IPS-15b (cell line): ENCODE data around the gene PLA2G10.
"Not testable (repeated sequence)": the region's sequence is repeated elsewhere in the genome, so short reads cannot be mapped to it uniquely, and the experiment has no call there.

Source experiments
- H3K27me3 ChIP-seq: one replicate; pipeline ENCODE4 v1.6.1; 2013; ENCODE audit warnings: low read length; ENCODE audit not compliant: control insufficient read depth, insufficient read depth
- H3K36me3 ChIP-seq: one replicate; pipeline ENCODE4 v1.6.1; 2013; ENCODE audit warnings: low read length; ENCODE audit not compliant: control insufficient read depth, insufficient read depth
- H3K4me1 ChIP-seq: one replicate; pipeline ENCODE4 v1.6.1; 2013; ENCODE audit warnings: mild to moderate bottlenecking, low read length; ENCODE audit not compliant: control insufficient read depth, insufficient read depth
- H3K4me3 ChIP-seq: one replicate; pipeline ENCODE4 v1.5.1; 2013; ENCODE audit warnings: low read depth, low read length
- H3K9ac ChIP-seq: one replicate; pipeline ENCODE4 v1.6.1; 2013; ENCODE audit warnings: low read depth, mild to moderate bottlenecking, low read length
- H3K9me3 ChIP-seq: one replicate; pipeline ENCODE4 v1.6.1; 2013; ENCODE audit warnings: mild to moderate bottlenecking, low read length; ENCODE audit not compliant: control insufficient read depth, insufficient read depth

The PLA2G10 gene, protein sequence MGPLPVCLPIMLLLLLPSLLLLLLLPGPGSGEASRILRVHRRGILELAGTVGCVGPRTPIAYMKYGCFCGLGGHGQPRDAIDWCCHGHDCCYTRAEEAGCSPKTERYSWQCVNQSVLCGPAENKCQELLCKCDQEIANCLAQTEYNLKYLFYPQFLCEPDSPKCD

DNA sequence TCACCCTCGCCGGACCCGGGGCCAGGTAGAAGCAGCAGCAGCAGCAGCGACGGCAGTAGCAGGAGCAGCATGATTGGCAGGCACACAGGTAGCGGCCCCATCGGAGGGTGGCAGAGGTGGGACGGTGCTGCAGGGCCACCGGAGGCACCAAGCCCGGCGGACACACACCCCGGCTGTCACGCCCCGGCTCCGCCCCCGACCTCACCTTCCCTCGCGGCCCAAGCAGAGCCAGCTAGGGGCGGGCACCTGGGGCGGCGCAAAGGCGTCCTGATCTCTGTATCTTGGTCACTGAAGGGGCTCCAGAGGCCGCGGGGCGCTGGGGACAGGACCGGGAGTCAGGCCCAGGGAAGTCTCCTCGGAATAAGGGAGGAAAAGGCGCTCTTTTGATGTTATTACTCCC, at the start of gene PLA2G10:
Gene PLA2G10 (minus strand): TSS at position 180 of the 400 bp plus-strand sequence. CDS start 79 bp downstream, at position 101.
- not testable (repeated sequence) for H3K9me3 ChIP-seq, H3K9ac ChIP-seq, H3K4me3 ChIP-seq, H3K4me1 ChIP-seq, H3K36me3 ChIP-seq, H3K27me3 ChIP-seq

DNA sequence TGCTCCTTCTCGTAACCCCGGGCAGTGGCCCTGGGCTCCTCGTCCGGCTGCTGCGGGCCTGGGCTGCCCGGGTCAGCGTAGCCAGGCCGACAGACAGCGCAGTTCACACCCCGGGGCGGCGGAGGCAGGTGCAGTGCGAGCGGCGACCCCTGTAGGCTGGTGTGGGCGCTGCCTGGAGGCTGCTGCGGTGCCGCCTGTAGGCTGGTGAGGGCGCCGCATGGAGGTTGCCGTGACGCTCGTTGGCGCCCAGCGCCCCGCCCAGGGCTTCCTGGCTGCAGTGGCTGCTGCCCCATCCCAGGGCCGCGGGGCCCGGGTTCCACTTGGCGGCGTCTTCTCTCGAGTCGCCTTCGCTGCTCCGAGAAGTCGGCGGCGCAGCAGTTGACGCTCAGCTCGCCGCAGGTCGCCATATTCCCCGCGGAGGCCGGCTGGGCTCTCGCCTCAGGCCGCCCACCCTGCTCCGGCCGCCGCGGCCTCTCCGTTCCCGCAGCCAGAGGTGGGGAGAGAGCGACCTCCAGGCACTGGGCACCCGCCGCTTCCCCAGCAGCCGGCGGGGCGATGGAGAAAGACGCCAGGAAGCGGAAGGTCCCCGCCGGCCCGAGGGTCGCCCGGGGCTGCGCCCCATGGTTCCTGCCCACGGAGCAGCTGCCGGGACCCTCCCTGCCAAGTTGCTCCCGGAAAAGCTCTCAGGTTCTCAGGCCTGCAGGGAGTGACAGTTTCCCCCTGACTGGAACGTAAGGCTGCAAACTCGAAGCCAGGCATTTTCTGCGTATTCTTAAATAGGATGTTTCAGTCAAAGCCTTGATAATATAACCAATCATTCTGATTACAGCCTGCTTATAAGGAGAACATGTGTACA, 48.4 kb upstream of the PLA2G10 start, which contains the start of gene NPIPA2:
Gene NPIPA2 (plus strand): TSS at position 261 of the 856 bp plus-strand sequence. CDS start 5,533 bp downstream, outside the sequence.
- H3K36me3 ChIP-seq, H3K4me1 ChIP-seq, H3K9me3 ChIP-seq, H3K27me3 ChIP-seq, H3K9ac ChIP-seq, H3K4me3 ChIP-seq: not testable (repeated sequence)

DNA sequence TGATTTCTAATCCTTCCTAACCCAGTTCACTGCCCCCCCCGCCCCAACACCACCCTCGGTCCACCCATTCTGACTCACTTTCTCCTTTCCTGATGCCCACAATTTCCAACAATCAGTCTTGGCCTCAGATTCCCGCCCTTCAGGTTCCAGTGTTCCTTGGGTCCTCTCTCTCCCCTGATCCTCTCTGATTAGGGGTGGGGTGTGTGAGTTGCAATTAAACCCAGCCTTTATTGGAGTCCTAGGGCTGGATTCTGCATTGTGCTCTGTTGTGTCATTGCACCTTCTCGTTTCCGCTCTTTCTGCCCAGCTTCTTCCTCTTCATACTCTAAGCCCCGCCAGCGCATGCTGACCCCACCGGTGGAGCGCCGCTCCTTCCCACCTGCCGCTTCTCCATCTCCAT, 47.7 kb upstream of the PLA2G10 start:
- H3K4me3 ChIP-seq, H3K4me1 ChIP-seq, H3K27me3 ChIP-seq, H3K9me3 ChIP-seq, H3K36me3 ChIP-seq, H3K9ac ChIP-seq: not testable (repeated sequence)

DNA sequence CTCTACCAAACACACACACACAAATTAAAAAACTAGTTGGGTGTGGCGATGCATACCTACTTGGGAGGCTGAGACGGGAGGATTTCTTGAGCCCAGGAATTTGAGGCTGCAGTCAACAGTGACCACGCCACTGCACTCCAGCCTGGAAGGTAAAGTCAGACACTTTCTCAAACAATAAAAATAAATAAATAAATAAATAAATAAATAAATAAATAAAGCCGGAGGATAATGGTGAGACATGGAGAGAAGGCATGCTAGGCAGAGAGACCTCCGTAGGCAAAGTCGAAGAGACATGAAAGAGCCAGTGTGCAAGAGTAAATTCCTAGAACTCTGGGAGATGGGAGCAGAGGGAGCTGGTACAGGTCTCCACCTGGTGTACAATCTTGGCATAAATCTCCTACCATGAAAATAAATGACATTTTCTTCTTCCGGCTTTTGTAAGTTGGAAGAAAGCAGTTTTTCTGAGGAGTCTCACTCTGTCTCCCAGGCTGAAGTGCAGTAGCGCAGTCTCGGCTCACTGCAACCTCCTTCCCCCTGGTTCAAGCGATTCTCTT, 46.8 kb upstream of the PLA2G10 start:
- not testable (repeated sequence) for H3K9me3 ChIP-seq, H3K27me3 ChIP-seq, H3K36me3 ChIP-seq, H3K4me1 ChIP-seq, H3K9ac ChIP-seq, H3K4me3 ChIP-seq

DNA sequence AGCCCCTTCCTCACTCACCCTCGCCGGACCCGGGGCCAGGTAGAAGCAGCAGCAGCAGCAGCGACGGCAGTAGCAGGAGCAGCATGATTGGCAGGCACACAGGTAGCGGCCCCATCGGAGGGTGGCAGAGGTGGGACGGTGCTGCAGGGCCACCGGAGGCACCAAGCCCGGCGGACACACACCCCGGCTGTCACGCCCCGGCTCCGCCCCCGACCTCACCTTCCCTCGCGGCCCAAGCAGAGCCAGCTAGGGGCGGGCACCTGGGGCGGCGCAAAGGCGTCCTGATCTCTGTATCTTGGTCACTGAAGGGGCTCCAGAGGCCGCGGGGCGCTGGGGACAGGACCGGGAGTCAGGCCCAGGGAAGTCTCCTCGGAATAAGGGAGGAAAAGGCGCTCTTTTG, 39.1 kb upstream of the PLA2G10 start:
- not testable (repeated sequence) for H3K4me3 ChIP-seq, H3K9ac ChIP-seq, H3K36me3 ChIP-seq, H3K9me3 ChIP-seq, H3K27me3 ChIP-seq, H3K4me1 ChIP-seq

DNA sequence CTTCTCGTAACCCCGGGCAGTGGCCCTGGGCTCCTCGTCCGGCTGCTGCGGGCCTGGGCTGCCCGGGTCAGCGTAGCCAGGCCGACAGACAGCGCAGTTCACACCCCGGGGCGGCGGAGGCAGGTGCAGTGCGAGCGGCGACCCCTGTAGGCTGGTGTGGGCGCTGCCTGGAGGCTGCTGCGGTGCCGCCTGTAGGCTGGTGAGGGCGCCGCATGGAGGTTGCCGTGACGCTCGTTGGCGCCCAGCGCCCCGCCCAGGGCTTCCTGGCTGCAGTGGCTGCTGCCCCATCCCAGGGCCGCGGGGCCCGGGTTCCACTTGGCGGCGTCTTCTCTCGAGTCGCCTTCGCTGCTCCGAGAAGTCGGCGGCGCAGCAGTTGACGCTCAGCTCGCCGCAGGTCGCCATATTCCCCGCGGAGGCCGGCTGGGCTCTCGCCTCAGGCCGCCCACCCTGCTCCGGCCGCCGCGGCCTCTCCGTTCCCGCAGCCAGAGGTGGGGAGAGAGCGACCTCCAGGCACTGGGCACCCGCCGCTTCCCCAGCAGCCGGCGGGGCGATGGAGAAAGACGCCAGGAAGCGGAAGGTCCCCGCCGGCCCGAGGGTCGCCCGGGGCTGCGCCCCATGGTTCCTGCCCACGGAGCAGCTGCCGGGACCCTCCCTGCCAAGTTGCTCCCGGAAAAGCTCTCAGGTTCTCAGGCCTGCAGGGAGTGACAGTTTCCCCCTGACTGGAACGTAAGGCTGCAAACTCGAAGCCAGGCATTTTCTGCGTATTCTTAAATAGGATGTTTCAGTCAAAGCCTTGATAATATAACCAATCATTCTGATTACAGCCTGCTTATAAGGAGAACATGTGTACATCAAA, 9.3 kb upstream of the PLA2G10 start, which contains the start of gene NPIPA3:
Gene NPIPA3 (plus strand): TSS at position 256 of the 856 bp plus-strand sequence. CDS start 5,533 bp downstream, outside the sequence.
- not testable (repeated sequence) for H3K9ac ChIP-seq, H3K4me3 ChIP-seq, H3K4me1 ChIP-seq, H3K9me3 ChIP-seq, H3K36me3 ChIP-seq, H3K27me3 ChIP-seq

DNA sequence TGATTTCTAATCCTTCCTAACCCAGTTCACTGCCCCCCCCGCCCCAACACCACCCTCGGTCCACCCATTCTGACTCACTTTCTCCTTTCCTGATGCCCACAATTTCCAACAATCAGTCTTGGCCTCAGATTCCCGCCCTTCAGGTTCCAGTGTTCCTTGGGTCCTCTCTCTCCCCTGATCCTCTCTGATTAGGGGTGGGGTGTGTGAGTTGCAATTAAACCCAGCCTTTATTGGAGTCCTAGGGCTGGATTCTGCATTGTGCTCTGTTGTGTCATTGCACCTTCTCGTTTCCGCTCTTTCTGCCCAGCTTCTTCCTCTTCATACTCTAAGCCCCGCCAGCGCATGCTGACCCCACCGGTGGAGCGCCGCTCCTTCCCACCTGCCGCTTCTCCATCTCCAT, 8.6 kb upstream of the PLA2G10 start:
- H3K9me3 ChIP-seq, H3K9ac ChIP-seq, H3K4me3 ChIP-seq, H3K4me1 ChIP-seq, H3K27me3 ChIP-seq, H3K36me3 ChIP-seq: not testable (repeated sequence)

DNA sequence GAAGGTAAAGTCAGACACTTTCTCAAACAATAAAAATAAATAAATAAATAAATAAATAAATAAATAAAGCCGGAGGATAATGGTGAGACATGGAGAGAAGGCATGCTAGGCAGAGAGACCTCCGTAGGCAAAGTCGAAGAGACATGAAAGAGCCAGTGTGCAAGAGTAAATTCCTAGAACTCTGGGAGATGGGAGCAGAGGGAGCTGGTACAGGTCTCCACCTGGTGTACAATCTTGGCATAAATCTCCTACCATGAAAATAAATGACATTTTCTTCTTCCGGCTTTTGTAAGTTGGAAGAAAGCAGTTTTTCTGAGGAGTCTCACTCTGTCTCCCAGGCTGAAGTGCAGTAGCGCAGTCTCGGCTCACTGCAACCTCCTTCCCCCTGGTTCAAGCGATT, 7.8 kb upstream of the PLA2G10 start:
- not testable (repeated sequence) for H3K27me3 ChIP-seq, H3K9me3 ChIP-seq, H3K4me3 ChIP-seq, H3K4me1 ChIP-seq, H3K9ac ChIP-seq, H3K36me3 ChIP-seq

DNA sequence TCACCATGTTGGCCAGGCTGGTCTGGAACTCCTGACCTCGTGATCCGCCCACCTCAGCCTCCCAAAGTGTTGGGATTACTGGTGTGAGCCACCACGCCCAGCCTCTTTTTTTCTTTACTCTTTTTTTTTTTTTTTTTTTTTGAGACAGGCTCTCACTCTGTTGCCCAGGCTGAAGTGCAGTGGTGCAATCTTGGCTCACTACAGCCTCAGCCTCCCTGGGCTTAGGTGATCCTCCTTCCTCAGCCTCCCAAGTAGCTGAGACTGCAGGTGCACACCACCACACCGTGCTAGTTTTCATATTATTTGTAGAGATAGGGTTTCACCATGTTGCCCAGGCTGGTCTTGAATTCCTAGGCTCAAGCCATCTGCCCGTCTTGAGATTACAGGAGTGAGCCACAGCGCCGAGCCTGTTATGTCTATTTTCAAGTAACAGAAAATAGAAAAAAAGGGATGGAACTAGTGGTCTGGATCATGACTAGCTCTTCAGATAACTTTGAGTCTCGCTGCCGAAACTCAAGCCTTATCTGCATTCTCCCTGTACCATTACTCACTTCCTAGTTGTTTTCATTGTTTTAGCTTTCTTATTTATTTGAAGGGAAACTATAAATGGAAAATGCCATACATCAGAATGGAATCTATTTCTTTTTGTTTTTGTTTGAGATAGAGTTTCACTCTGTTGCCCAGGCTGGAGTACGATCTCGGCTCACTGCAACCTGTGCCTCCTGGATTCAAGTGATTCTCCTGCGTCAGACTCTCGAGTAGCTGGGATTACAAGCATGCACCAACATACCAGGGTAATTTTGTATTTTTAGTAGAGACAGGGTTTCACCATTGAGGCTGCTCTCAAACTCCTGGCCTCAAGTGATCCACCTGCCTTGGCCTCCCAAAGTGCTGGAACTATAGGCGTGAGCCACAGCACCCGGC, 8.0 kb downstream of the PLA2G10 start:
- H3K4me3 ChIP-seq, H3K4me1 ChIP-seq, H3K9ac ChIP-seq, H3K27me3 ChIP-seq, H3K9me3 ChIP-seq, H3K36me3 ChIP-seq: not testable (repeated sequence)

DNA sequence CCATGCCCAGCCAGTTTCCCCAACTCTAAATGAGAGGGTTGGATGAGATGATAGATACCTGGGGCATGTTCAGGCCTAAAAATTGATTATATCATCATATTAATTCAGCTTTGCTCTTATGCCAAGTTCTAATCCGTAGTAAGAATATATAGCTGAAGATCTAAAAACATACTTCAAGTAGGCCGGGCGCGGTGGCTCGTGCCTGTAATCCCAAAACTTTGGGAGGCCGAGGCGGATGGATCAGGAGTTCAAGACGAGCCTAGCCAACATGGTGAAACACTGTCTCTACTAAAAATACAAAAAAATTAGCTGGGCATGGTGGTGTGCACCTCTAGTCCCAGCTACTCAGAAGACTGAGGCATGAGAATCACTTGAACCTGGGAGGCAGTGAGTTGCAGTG, 12.0 kb downstream of the PLA2G10 start:
- Histone ChIP-seq H3K4me3 (no peak overlapping the region), H3K4me1 (no peaks in the 10 kb centered on the region), H3K27me3 (no peaks in the 10 kb centered on the region), H3K9me3 (no peaks in the 10 kb centered on the region), H3K36me3 (peaks cover 2% of the 10 kb centered on the region), H3K9ac (no peak overlapping the region)

DNA sequence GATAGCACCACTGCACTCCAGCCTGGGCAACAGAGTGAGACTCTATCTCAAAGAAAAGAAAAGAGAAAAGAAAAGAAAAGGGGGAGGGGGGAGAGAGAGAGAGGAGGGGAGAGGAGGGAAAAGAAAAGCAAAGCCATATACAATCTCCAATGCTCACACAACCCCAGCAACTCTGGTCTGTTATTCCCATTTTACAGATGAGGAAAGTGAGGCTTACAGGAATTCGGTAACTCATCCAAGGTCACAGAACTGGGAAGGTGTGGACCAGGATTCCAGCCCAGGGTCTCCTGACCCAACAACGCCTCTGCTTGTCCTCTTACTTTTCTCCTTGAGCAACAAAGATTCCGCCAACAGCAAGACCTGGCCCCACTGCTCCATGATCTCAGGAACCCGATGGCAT, 13.0 kb downstream of the PLA2G10 start:
- Histone ChIP-seq H3K27me3 (no peaks in the 10 kb centered on the region), H3K9ac (no peak overlapping the region), H3K36me3 (peaks cover 2% of the 10 kb centered on the region), H3K4me1 (no peaks in the 10 kb centered on the region), H3K9me3 (no peaks in the 10 kb centered on the region), H3K4me3 (no peak overlapping the region)
